Measurements from ENCODE around the gene ACAP1.

DNA sequence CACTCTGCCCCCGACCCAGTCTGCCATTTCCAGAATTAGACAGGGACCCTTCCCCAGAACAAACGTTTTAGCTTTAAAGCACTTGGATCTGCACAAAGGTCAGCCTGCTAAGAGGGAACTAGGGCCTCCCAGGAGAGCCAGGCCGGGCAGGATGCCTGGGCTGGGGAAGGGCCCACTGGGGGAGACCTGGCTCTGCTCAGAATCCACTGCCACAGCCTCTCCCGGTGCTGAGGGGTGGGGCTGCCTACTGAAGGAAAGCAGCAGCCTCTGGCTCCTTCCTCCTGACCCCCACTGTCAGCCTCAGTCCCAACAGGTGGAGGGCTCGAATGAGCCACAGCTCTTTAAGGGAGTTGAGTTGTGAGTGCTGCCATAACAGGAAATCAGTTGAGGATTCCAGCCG lies 43.6 kb upstream of the ACAP1 start:
- TF ChIP-seq REST (IDR thresholded peaks at IDR 0.05; ENCODE audit: low read depth) (no peak), TAF1 (IDR thresholded peaks at IDR 0.05; ENCODE audit: low read depth) (no peak), EP300 (IDR thresholded peaks at IDR 0.05; ENCODE audit: borderline replicate concordance) (no peak), USF1 (IDR thresholded peaks at IDR 0.05) (no peak), CREB1 (IDR thresholded peaks at IDR 0.05; ENCODE audit: low read depth) (no peak), TEAD4 (IDR thresholded peaks at IDR 0.05) (no peak), EGR1 (IDR thresholded peaks at IDR 0.05) (no peak), ZBTB7A (IDR thresholded peaks at IDR 0.05; ENCODE audit: low read depth) (no peak), RAD21 (IDR thresholded peaks at IDR 0.05; ENCODE audit: low read depth) (no peak)
- TF ChIP-seq, protein P1, sequence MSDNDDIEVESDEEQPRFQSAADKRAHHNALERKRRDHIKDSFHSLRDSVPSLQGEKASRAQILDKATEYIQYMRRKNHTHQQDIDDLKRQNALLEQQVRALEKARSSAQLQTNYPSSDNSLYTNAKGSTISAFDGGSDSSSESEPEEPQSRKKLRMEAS (IDR thresholded peaks at IDR 0.05), result no peak
